ENCODE measurements around the gene PDLIM4. TPM values are rescaled to one million over a fixed set of nuclear protein-coding genes. Genes with fewer than 3 reads are reported as not detected.
A peak's percentile ranks its signal among the peaks of the same experiment; 100 is the strongest.

The PDLIM4 gene
- total RNA-seq, 4 donors from 2014 or later, result 16.5 to 79.2 (median 47.7) TPM

DNA sequence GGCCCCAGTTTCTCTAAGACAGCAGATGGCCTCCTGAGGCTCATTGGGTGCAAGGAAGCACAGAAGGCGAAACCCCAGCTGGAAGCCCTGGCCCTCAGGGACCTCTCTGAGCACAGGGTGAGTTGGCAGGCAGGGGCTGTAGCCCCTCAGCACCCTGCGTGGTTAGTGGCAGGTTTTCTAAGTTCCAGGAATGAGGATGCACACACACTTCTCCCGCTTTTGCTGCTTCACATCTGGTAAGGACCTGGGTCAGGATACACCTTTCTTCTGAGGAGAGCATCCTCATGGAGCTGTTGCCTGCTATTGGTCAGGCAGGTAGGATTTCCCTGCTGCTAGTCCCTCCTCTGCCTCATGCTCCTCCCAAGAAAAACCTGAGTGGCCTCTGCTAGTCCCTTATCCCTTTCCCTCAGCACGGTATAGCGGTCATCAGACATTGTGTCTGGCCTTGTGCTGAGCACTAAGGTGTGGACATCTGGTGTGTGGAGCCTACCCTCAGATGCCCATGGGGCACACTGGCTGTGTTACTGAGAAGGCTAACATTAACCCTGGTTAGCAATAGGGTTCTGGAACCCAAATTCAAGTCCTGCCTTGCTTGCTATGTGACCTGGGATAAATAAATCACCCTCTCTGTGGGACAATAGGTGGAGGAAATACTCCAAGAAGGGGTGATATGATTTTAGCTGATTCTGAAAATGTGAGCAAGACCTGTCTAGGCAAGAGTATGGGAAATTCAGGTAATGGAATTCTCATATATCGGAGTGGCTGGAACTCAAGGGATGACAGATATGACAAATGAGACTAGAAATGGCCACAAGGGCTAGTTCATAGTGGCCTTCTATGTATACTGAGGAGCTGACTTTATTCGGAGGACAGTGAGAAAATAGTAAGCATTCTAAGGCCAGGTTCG lies 38.3 kb downstream of the PDLIM4 start:
- intact Hi-C loops (cut with DNase I), result no loop called here
- Histone ChIP-seq H3K27me3 (peaks cover 0 to 24% (median 0%) of the 10 kb centered on the region in 4 donors), H3K4me1 (peaks cover 20 to 39% (median 23%) of the 10 kb centered on the region in 3 donors), H3K27ac (peak overlapping the region in 2 of 4 donors; percentile 95 to 96), H3K36me3 (no peaks in the 10 kb centered on the region), H3K9me3 (no peaks in the 10 kb centered on the region), H3K4me3 (peak overlapping the region in 2 of 4 donors; percentile 72 to 79)
- TF ChIP-seq, protein P1, sequence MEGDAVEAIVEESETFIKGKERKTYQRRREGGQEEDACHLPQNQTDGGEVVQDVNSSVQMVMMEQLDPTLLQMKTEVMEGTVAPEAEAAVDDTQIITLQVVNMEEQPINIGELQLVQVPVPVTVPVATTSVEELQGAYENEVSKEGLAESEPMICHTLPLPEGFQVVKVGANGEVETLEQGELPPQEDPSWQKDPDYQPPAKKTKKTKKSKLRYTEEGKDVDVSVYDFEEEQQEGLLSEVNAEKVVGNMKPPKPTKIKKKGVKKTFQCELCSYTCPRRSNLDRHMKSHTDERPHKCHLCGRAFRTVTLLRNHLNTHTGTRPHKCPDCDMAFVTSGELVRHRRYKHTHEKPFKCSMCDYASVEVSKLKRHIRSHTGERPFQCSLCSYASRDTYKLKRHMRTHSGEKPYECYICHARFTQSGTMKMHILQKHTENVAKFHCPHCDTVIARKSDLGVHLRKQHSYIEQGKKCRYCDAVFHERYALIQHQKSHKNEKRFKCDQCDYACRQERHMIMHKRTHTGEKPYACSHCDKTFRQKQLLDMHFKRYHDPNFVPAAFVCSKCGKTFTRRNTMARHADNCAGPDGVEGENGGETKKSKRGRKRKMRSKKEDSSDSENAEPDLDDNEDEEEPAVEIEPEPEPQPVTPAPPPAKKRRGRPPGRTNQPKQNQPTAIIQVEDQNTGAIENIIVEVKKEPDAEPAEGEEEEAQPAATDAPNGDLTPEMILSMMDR (IDR thresholded peaks at IDR 0.05), result no peak
- no peak for TF ChIP-seq POLR2A (IDR thresholded peaks at IDR 0.05)
- DNase-seq, result no peak
- 77 to 79% methylated on average over 7 to 8 of the region's 8 CpGs for WGBS, 2 donors

DNA sequence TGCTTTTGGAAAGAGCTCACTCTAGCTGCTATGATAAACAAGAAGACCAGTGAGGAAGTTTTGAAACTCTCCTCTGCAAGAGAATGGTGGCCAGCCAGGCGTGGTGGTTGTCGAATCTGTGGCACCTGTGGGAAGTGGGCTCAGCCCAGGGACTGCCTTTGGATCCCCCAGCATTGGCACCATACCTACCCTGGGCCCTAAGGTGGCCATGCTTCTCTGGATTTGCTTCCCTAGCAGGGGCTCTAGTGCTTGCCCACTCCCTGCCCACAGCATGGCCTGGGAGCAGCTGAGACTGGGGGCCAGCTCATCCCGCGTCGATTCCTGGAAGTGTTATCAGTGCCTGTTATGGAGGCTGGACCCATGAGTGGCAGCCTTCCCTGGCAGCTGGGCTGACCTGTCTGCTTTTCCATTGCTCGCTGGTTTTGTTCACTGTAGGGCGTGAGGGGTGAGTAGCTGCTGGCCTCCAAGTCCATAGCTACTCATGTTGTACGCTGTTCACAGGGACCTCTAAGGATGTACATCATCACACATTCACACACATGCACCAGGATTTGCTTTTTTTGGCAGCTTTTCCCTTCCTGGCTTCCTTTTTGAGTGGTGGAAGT lies 39.0 kb downstream of the PDLIM4 start:
- 69 to 80% methylated on average over 2 to 3 of the region's 8 CpGs for WGBS, 2 donors
- H3K4me3 ChIP-seq, result no peak overlapping the region
- no peak for DNase-seq

DNA sequence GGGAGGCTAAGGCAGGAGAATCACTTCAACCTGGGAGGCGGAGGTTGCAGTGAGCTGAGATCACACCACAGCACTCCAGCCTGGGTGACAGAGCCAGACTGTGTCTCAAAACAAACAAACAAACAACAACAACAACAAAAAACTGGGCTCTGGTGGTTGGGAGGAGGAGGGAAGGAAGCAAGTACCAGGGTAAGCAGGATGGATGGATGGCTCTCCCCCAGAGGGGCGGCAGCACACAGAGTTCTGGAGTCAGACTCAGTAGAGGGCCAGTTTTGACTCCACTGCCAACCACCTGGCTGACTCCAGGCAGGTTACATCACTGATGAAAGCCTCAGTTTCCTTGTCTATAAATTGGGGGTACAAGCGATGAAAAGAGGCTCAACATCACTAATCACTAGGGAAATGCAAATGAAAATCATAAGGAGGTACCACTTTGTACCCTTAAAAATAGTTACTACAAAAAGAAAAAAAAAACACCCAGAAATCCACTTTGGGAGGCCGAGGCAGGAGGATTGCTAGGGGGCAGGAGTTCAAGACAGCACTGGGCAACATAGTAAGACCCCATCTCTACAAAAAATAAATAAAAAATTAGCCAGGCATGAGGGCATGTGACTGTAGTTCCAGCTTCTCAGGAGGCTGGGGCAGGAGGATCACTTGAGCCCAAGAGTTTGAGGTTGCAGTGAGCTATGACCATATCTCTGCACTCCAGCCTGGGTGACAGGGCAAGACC lies 39.9 kb downstream of the PDLIM4 start:
- intact Hi-C loops (cut with DNase I), result no loop called here
- DNase-seq, result no peak
- 94 to 97% methylated on average over 3 to 4 of the region's 4 CpGs for WGBS, 2 donors
- Histone ChIP-seq H3K36me3 (no peaks in the 10 kb centered on the region), H3K9me3 (no peaks in the 10 kb centered on the region), H3K4me1 (peaks cover 20 to 39% (median 23%) of the 10 kb centered on the region in 3 donors), H3K27ac (no peak overlapping the region), H3K27me3 (peaks cover 0 to 24% (median 0%) of the 10 kb centered on the region in 4 donors), H3K4me3 (no peak overlapping the region)
- TF ChIP-seq, protein P1 (IDR thresholded peaks at IDR 0.05), result no peak
- no peak for TF ChIP-seq POLR2A (IDR thresholded peaks at IDR 0.05)

More for the DNA sequence above, 39.0 kb downstream of the PDLIM4 start:
- H3K27me3 ChIP-seq, result peaks cover 0 to 24% (median 0%) of the 10 kb centered on the region in 4 donors
- intact Hi-C loops (cut with DNase I), result no loop called here
- TF ChIP-seq, protein P1 (IDR thresholded peaks at IDR 0.05), result no peak
- TF ChIP-seq POLR2A (IDR thresholded peaks at IDR 0.05), result no peak
- H3K27ac ChIP-seq, result peak overlapping the region in 1 of 4 donors; percentile 96
- no peaks in the 10 kb centered on the region for H3K9me3 ChIP-seq
- H3K36me3 ChIP-seq, result no peaks in the 10 kb centered on the region
- H3K4me1 ChIP-seq, result peaks cover 20 to 39% (median 23%) of the 10 kb centered on the region in 3 donors

DNA sequence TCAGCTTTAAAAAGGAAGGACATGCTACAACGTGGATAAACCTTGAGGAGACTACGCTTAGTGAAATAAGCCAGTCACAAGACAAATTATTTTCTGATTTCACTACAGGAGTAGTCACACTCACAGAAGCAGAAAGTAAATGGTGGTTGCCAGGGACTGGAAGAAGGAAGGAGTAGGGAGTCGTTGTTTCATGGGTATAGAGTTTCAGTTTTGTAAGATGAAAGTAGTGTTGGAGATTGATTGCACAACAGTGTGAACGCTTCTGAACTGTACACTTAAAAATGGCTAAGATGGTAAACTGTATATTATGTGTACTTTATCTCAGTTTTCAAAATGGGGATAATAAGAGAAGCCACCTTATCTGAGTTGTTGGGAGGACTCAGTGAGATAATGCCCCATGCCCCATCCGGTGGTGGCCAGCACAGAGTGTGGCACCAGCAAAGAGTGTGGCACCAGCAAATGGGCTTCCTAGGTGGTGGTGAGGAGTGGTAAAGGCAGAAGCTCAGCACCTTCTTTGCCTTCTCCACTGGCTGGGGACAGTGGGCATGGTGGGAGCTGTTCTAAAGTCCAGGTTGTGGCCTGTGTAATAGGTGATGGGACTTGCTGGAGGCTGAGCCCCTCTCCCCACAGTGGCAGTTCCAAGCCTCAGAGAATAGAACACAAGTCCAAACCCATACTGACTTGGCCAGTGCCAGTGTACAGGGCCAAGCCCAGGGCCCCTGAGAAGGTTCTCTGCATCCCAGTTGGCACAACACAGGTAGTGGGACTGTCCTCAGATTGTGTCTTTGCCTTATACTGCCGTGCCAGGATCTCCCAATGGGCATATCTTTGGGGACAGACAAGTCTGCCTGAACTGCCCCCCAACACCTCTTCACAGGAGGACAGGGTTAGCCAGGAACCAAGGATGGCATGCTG lies 41.1 kb downstream of the PDLIM4 start:
- H3K36me3 ChIP-seq, result no peaks in the 10 kb centered on the region
- 49 to 61% methylated on average over 5 of the region's 6 CpGs for WGBS, 2 donors
- no peak for DNase-seq
- TF ChIP-seq POLR2A (IDR thresholded peaks at IDR 0.05), result no peak
- TF ChIP-seq, protein P1 (IDR thresholded peaks at IDR 0.05), result no peak
- peaks cover 11 to 28% (median 12%) of the 10 kb centered on the region in 3 donors for H3K4me1 ChIP-seq
- no peak overlapping the region for H3K27ac ChIP-seq
- H3K4me3 ChIP-seq, result no peak overlapping the region
- H3K9me3 ChIP-seq, result no peaks in the 10 kb centered on the region
- peaks cover 0 to 22% (median 0%) of the 10 kb centered on the region in 4 donors for H3K27me3 ChIP-seq
- intact Hi-C loops (cut with DNase I), result no loop called here
